ENCODE results near the gene PBX3. TPM values are rescaled to one million over a fixed set of nuclear protein-coding genes. Genes with fewer than 3 reads are reported as not detected.

PBX3 gene
- total and polyA plus RNA-seq, 10 of the 15 experiments (the other 5 are each of a cell fraction or from before 2014, with no cell fraction given) = 6.7 to 146 (median 22.2) TPM

- ChIA-PET RAD21 (ENCODE audit: unreplicated experiment) (no interaction called here), POLR2A (no interaction called here), SMC1A (ENCODE audit: uncharacterized antibody, unreplicated experiment) (no interaction called here), CTCF (no interaction called here)
- Histone ChIP-seq H3K4me2 (ENCODE audit: control insufficient read depth, insufficient read depth) (no peak overlapping the region), H4K20me1 (ENCODE audit: control insufficient read depth, insufficient read depth) (no peaks in the 10 kb centered on the region), H3K27me3 (replicated peaks in 1 of 2; ENCODE audit: control insufficient read depth in 2 of 2, insufficient read depth in 2 of 2, low read length in 1 of 2) (no peaks in the 10 kb centered on the region), H3K27ac (ENCODE audit: control insufficient read depth, insufficient read depth) (no peak overlapping the region), H3K4me3 (no peak overlapping the region), H2AFZ (ENCODE audit: control insufficient read depth, low read depth, low read length) (no peak overlapping the region), H3K79me2 (ENCODE audit: control insufficient read depth, insufficient read depth, low read length) (peaks cover 4% of the 10 kb centered on the region), H3K4me1 (ENCODE audit: control insufficient read depth, insufficient read depth, low read length) (no peaks in the 10 kb centered on the region), H3K9ac (ENCODE audit: control insufficient read depth, insufficient read depth, low read length) (no peak overlapping the region), H3K36me3 (ENCODE audit: control insufficient read depth in 2 of 2, insufficient read depth in 2 of 2, low read length in 1 of 2) (no peaks in the 10 kb centered on the region; a peak in 1 of 4 replicates), H3K9me3 (replicated peaks; ENCODE audit: control insufficient read depth, insufficient read depth, low read length) (no peaks in the 10 kb centered on the region)
- 93% methylated on average over 1 of the region's 1 CpG for WGBS (ENCODE audit: insufficient coverage, insufficient replicate concordance, low lambda C conversion rate, missing lambda C conversion rate)
- BruUV-seq (replicated peaks) = no TSS peak
- intact Hi-C loops (cut with micrococcal nuclease; ENCODE audit: unreplicated experiment) = no loop called here
- no peak for ATAC-seq
- no peak for FAIRE-seq
- in situ Hi-C loops (cut with MboI) = no loop called here
- no peak for DNase-seq (ENCODE audit: low read depth, low spot score)
- no peak for TF ChIP-seq CHD4 (IDR thresholded peaks at IDR 0.05)
- no peak for TF ChIP-seq PRDM15 (CRISPR knock-in tag; IDR thresholded peaks at IDR 0.05)
- TF ChIP-seq YBX1 (IDR thresholded peaks at IDR 0.05) = no peak
- TF ChIP-seq ELK1 (IDR thresholded peaks at IDR 0.05; ENCODE audit: low read depth, low read length) = no peak
- no peak for TF ChIP-seq ATF7 (IDR thresholded peaks at IDR 0.05; ENCODE audit: low read depth)
- no peak for TF ChIP-seq JUND (IDR thresholded peaks at IDR 0.05; ENCODE audit: low read depth, low read length)
- TF ChIP-seq PAX8 (IDR thresholded peaks at IDR 0.05) = no peak
- no peak for TF ChIP-seq BCL3 (IDR thresholded peaks at IDR 0.05; ENCODE audit: borderline replicate concordance, insufficient read depth, low read depth, low read length, poor library complexity, severe bottlenecking)
- no peak for TF ChIP-seq SUPT20H (IDR thresholded peaks at IDR 0.05; ENCODE audit: borderline replicate concordance, control insufficient read depth, low read depth, low read length)
- no peak for TF ChIP-seq RUNX3 (IDR thresholded peaks at IDR 0.05; ENCODE audit: low read length)
- no peak for TF ChIP-seq NRF1 (conservative IDR thresholded peaks at IDR 0.05; ENCODE audit: low read depth, low read length)
- no peak for TF ChIP-seq KAT2A (conservative IDR thresholded peaks at IDR 0.05; ENCODE audit: control insufficient read depth, low read depth, low read length)
- TF ChIP-seq WRNIP1 (IDR thresholded peaks at IDR 0.05; ENCODE audit: borderline replicate concordance, low read depth, low read length) = no peak
- no peak for TF ChIP-seq SMARCA5 (IDR thresholded peaks at IDR 0.05)
- no peak for TF ChIP-seq CBFB (IDR thresholded peaks at IDR 0.05; ENCODE audit: low read depth)
- TF ChIP-seq ZBTB40 (IDR thresholded peaks at IDR 0.05; ENCODE audit: borderline replicate concordance) = no peak
Measured at GRCh38 chr9:125906144-125906543, 159.0 kb downstream of the PBX3 start.
